Measurements from ENCODE around the gene LIX1. TPM values are rescaled to one million over a fixed set of nuclear protein-coding genes. Genes with fewer than 3 reads are reported as not detected.

LIX1 gene
- total and polyA plus RNA-seq, 2 of the 8 experiments (the other 6 are each of a cell fraction or from before 2014, with no cell fraction given): 0.26 to 0.45 TPM

DNA sequence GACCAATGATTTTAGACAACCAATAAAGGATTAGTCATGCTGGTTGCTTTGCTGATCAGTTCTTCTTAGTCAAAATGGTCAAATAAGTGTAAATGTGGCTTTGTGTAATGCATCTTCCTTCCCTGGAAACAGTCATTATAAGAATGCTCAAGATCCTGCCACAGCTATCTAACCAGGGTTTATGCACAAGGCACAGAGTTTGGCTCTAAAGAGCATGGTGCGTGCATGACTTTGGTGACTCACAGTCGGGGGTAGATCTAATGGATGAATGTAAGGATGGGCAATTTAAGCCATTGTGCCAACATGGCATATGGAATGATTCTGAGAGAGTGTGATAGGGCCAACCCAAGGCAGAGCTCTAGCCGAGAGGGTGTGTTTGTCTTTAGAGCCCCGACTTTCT, 6.5 kb downstream of the LIX1 start:
- H3K9me3 ChIP-seq (ENCODE audit: insufficient read depth in 2 of 2, low read depth in 1 of 2, low read length in 1 of 2): no peaks in the 10 kb centered on the region
- no peak overlapping the region for H2BK12ac ChIP-seq (ENCODE audit: low read depth, low read length)
- DNase-seq (ENCODE audit: low read depth in 1 of 2, low spot score in 2 of 2) (no peak), FAIRE-seq (no peak)
- H3K23me2 ChIP-seq (ENCODE audit: low read depth, low read length): no peaks in the 10 kb centered on the region; the same call in 1 of the 2 replicates
- H4K91ac ChIP-seq (replicated peaks; ENCODE audit: insufficient read length, low read length): no peak overlapping the region
- no peaks in the 10 kb centered on the region for H4K20me1 ChIP-seq (replicated peaks in 1 of 2; ENCODE audit: control insufficient read depth in 1 of 2, insufficient read depth in 2 of 2, low read length in 2 of 2)
- H3K14ac ChIP-seq (ENCODE audit: insufficient read length): no peak overlapping the region
- no peak overlapping the region for H2BK5ac ChIP-seq (ENCODE audit: low read depth, low read length)
- no peak overlapping the region for H3K4me2 ChIP-seq (ENCODE audit: insufficient read depth in 1 of 2, low read depth in 2 of 2, low read length in 2 of 2)
- H2AK5ac ChIP-seq (ENCODE audit: low read depth, low read length): no peak overlapping the region
- WGBS, 2 experiments (ENCODE audit: extremely low coverage in 1 of 2, insufficient coverage in 1 of 2, insufficient read length in 1 of 2, insufficient replicate concordance in 2 of 2, low coverage in 1 of 2, low lambda C conversion rate in 2 of 2, missing lambda C conversion rate in 1 of 2): 91% methylated on average over 4 of the region's 4 CpGs; no CpG with 5 or more reads in 1 of the 2 experiments
- H3K9ac ChIP-seq (replicated peaks in 1 of 4; ENCODE audit: extremely low read depth in 1 of 4, low read depth in 3 of 4, low read length in 3 of 4): no peak overlapping the region
- no peak overlapping the region for H2BK120ac ChIP-seq (replicated peaks; ENCODE audit: low read depth, low read length)
- no peaks in the 10 kb centered on the region for H3K27me3 ChIP-seq (replicated peaks in 1 of 4; ENCODE audit: control insufficient read depth in 3 of 4, extremely low read depth in 1 of 4, insufficient read depth in 3 of 4, low read length in 3 of 4)
- H3K56ac ChIP-seq (replicated peaks; ENCODE audit: insufficient read length, low read depth, low read length): no peak overlapping the region
- H2BK15ac ChIP-seq (ENCODE audit: low read length): no peak overlapping the region
- H3K18ac ChIP-seq (ENCODE audit: extremely low read depth, low read length): no peak overlapping the region
- peaks cover 0 to 10% (median 8%) of the 10 kb centered on the region in 4 experiments; a peak in 3 of 7 replicates for H3K4me1 ChIP-seq (replicated peaks in 1 of 4; ENCODE audit: control insufficient read depth in 3 of 4, insufficient read depth in 4 of 4, low read length in 3 of 4)
- no peak for TF ChIP-seq TAF7 (optimal IDR thresholded peaks at IDR 0.05; ENCODE audit: borderline replicate concordance, low read depth, low read length)
- no peak for TF ChIP-seq SAP30 (IDR thresholded peaks at IDR 0.05; ENCODE audit: insufficient read depth, insufficient replicate concordance, low read length)
- TF ChIP-seq KDM5A (IDR thresholded peaks at IDR 0.05; ENCODE audit: low read length): no peak
- no peaks in the 10 kb centered on the region for H3K79me2 ChIP-seq (ENCODE audit: control insufficient read depth in 1 of 2, insufficient read depth in 2 of 2, low read length in 2 of 2)
- H2BK20ac ChIP-seq (ENCODE audit: low read length): no peak overlapping the region
- H4K8ac ChIP-seq (ENCODE audit: extremely low read depth, insufficient read depth, low read length): no peak overlapping the region
- H3K27ac ChIP-seq (ENCODE audit: low read depth, low read length): no peak overlapping the region
- H2AFZ ChIP-seq (ENCODE audit: low read length): no peak overlapping the region
- no peak overlapping the region for H4K5ac ChIP-seq (ENCODE audit: insufficient read length, low read depth, low read length)
- H3K23ac ChIP-seq (ENCODE audit: insufficient read length): no peak overlapping the region
- H3K79me1 ChIP-seq (ENCODE audit: low read depth, low read length): no peaks in the 10 kb centered on the region
- ChIA-PET POLR2A (ENCODE audit: partially characterized antibody) (no interaction called here), CTCF (ENCODE audit: partially characterized antibody) (interaction anchor here (0.7 to 2.5 kb wide), 6 partner anchors 8 to 267 kb away, joined by 3 to 9 read pairs (median 4); no protein-coding TSS in a partner anchor)
- H3K4me3 ChIP-seq (ENCODE audit: extremely low read depth in 1 of 4, insufficient read depth in 2 of 4, low read depth in 3 of 4, low read length in 4 of 4): no peak overlapping the region
- H3K4ac ChIP-seq (replicated peaks; ENCODE audit: insufficient read length, low read depth, low read length): no peak overlapping the region
- H3K36me3 ChIP-seq (ENCODE audit: control insufficient read depth in 2 of 4, insufficient read depth in 4 of 4, low read length in 3 of 4): no peaks in the 10 kb centered on the region
